Activated CD4-positive, CD25-positive, alpha-beta regulatory T cell (primary cell): ENCODE measurements around the gene MAPT.

Experiments
- DNase-seq, 4 experiments: peaks; one replicate each; lab custom pipeline; 2025; lab: John Stamatoyannopoulos, UW

Gene MAPT

DNA sequence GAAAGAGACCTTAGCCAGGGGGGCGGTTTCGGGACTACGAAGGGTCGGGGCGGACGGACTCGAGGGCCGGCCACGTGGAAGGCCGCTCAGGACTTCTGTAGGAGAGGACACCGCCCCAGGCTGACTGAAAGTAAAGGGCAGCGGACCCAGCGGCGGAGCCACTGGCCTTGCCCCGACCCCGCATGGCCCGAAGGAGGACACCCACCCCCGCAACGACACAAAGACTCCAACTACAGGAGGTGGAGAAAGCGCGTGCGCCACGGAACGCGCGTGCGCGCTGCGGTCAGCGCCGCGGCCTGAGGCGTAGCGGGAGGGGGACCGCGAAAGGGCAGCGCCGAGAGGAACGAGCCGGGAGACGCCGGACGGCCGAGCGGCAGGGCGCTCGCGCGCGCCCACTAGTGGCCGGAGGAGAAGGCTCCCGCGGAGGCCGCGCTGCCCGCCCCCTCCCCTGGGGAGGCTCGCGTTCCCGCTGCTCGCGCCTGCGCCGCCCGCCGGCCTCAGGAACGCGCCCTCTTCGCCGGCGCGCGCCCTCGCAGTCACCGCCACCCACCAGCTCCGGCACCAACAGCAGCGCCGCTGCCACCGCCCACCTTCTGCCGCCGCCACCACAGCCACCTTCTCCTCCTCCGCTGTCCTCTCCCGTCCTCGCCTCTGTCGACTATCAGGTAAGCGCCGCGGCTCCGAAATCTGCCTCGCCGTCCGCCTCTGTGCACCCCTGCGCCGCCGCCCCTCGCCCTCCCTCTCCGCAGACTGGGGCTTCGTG is at the start of gene MAPT:
TSS of gene MAPT (plus strand) at position 533 of the 763 bp plus-strand sequence. CDS start 67,784 bp downstream, outside the sequence.
- peak; percentile 56 to 64 (median 59) for DNase-seq

DNA sequence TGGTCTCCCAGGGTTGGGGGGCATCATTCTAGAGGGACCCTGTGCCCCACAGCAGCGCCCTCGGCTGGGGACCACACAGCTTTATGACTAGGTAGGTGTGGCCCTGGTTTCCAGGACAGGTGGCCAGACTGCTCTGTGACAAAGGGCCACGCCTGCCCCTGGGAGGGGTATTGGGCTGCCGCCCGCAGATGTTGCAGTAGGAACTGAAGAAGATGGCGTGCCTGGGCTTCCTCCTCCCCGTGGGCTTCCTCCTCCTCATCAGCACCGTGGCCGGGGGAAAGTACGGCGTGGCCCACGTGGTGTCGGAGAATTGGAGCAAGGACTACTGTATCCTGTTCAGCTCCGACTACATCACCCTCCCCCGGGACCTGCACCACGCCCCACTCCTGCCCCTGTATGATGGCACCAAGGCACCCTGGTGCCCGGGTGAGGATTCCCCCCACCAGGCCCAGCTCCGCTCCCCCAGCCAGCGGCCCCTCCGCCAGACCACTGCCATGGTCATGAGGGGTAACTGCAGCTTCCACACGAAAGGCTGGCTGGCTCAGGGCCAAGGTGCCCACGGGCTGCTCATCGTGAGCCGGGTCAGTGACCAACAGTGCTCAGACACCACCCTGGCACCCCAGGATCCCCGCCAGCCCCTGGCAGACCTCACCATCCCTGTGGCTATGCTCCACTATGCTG is 49.5 kb upstream of the MAPT start, which contains the start of gene SPPL2C:
TSS of gene SPPL2C (plus strand) at position 187 of the 681 bp plus-strand sequence. CDS start at position 213, 26 bp downstream.
- DNase-seq: no peak

DNA sequence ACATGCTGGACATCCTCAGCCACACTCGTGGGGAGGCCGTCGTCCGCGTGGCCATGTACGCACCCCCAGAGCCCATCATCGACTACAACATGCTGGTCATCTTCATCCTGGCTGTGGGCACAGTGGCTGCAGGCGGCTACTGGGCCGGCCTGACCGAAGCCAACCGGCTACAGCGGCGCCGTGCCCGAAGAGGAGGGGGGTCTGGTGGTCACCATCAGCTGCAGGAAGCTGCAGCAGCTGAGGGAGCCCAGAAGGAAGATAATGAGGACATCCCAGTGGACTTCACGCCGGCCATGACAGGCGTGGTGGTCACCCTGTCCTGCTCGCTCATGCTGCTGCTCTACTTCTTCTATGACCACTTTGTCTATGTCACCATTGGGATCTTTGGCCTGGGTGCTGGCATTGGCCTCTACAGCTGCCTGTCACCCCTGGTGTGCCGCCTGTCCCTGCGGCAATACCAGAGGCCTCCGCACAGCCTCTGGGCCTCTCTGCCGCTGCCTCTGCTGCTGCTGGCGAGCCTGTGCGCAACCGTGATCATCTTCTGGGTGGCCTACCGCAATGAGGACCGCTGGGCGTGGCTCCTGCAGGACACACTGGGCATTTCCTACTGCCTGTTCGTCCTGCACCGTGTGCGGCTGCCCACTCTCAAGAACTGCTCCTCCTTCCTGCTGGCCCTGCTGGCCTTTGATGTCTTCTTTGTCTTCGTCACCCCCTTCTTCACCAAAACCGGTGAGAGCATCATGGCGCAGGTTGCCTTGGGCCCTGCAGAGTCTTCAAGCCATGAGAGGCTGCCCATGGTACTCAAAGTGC is 48.8 kb upstream of the MAPT start:
- DNase-seq: no peak

- no peak for DNase-seq
Observed at GRCh38 chr17:45846223-45846622, 48.1 kb upstream of the MAPT start.

DNA sequence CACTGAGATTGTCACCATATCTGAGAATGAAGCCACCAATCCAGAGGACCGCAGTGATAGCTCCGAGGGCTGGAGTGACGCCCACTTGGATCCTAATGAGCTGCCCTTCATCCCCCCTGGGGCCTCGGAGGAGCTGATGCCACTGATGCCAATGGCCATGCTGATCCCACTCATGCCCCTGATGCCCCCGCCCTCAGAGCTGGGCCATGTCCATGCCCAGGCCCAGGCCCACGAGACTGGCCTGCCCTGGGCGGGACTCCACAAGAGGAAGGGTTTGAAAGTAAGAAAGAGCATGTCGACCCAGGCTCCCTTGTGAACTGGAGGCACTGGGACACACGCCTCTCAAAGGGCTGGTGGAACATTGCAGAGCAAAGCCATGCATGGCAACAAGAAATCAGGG is 47.7 kb upstream of the MAPT start:
- no peak for DNase-seq

DNA sequence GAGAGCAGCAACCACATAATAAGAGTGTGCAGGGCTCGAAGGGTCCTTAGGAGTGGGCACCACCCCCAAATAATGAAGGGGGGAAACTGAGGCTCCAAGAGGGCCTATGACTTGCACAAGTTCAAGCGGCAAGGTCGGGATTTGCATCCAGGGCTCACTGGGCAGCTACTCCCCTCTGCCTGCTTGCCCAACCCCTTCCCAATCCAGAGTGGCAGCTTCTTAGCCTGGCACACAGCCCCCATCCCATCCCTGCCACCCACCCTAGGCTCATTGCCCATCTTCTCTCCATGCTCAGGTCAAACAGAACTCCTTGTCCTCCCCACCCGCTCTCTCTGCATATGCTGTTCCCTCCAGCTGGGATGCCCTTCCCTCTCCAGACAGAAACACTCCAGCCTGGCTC is 47.3 kb upstream of the MAPT start:
- DNase-seq: no peak

DNA sequence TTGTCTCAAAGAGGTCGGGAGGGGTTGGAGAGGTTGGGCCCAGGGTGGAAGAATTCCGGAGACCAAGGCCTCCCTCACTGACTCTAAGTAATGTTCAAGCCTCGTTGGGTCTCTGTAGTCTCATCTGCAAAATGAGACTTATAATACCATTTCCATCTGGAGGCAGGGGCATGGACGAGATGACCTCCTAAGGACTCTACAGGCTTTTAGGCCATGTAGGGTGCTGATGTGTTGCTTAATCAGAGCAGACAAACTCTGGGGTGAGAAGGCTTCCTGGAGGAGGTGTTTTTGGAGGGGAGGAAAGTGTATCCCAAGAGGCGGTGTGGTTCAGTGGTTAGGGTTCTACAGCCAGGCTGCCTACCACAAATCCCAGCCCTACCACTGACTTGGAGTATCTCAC is 46.6 kb upstream of the MAPT start:
- DNase-seq: no peak

DNA sequence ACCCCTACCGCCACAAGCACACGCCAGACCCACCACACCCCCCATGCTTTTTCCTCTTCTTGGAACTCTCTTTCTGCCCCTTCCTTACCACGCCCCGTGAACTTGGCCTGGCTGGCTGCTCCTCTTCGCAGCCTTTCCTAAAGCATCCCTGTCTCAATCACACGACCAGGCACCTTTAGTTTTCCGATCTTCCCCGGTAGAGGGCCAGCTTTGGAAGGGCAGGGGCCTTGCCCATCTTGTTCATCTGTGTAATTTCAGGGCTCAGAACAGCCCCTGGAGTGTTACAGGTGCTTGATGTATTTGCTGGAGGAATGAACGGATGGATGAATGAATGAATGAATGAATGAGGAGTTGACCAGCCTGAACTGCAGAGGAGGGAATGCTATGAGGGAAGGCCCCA is 45.9 kb upstream of the MAPT start:
- no peak for DNase-seq

DNA sequence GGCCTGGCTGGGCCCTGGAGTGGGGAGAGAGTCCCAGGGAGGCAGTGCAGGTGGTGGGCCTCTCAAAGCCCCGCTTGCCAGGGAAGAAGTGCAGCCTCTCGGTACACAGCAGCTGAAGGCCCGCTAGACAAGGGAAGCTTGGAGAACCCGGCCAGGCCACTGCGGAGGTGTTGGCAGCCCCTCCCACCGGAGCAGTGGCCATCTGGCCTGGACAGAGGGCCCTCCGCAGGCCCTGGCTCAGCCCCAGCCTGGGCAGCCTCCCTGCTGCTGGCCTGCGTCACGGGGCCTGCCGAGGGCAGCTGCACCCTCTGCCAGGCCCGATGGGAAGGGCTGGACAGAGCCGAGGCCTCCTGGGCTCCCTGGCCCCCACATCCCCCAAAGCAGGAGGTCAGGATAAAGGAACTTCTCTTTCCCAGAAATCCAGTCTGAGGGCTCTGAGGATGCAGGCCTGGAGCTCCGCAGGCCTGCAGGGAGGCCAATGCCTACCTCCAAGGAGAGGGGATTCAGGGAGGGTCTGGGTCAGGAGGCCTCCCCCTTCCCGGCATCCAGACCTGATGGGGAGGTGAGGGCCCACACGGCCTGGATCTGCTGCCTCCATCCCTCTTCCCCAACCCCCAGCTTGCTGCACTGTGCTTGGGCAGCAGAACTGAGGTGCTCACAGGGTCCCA is 45.4 kb upstream of the MAPT start:
- no peak for DNase-seq

- no peak for DNase-seq
Observed at GRCh38 chr17:45849536-45849990, 44.8 kb upstream of the MAPT start.

- DNase-seq: no peak
Observed at GRCh38 chr17:45850011-45850410, 44.3 kb upstream of the MAPT start.

DNA sequence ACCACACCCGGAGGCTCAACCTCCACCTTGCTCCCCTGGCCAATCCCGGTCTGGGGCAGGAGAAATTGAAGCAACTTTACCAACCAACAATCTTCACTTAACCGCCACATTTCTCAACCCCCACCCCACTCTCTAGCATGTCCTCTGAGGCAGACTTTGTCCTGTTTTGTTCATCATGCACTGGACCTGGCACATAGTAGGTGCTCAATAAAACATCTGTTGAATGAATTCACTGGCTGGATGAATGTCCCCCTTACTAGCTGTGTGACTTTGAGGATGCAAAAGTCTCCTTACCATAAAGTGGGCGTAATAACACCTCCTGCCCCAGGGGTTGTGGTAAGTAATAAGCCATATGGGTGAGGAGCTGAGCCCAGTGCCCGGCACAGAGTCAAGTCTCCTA is 43.9 kb upstream of the MAPT start:
- no peak for DNase-seq

DNA sequence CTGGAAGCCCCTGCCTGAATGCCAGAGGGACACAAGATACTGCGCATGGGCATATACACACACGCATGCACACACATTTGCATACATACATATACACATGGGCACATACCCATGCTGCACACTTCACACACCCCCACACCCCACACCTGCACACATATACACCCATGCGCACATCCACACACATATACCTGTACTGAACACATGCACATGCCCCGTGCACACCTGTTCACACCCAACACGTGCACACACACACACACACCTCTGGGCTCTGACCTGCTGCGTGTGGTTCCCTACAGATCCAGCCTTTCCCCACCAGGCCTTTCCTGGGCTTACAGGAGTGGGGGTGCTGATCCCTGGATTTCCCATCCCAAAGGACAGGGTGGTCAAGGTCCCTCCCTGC is 43.3 kb upstream of the MAPT start:
- no peak for DNase-seq

GRCh38 chr17:45851464-45851863 is 42.9 kb upstream of the MAPT start:
- no peak for DNase-seq

DNA sequence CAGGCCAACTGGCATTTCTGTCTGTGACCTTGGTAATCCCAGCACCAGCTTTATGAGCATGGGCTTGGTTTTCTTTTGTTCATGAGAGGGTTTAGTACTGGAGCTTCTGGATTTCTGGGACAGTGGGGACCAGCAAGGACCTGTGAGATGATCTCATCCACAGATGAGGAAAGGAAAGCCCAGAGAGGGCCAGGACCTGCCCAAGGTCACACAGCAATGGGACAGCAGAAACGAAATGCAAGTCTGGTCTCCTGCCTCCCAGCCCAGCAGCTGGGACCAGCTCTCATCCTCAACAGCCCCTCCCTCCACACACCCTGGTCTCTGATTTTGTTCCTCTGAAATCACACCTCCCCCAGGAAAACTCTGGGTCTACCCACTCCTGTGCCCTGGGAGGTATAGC is 42.5 kb upstream of the MAPT start:
- no peak for DNase-seq

- DNase-seq: peak in 3 of 4 experiments; percentile 21 to 37 (median 23)
Observed at GRCh38 chr17:45852535-45853297, 41.6 kb upstream of the MAPT start.

DNA sequence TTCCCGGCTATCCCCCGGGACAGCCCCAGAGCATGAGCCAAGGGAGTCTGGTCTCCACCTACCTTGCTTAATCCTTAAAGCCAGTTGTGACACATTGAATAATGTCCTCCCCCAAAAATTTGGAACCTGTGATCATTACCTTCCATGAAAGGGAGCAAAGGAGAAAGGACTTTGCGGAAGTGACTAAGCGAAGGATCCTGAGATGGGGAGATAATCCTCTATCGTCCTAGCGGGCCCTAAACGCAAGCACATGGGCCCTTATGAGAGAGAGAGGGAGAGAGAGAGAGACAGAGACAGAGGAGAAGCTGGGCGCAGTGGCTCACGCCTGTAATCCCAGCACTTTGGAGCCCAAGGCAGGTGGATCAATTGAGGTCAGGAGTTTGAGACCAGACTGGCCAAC is 40.1 kb upstream of the MAPT start:
- no peak for DNase-seq

DNA sequence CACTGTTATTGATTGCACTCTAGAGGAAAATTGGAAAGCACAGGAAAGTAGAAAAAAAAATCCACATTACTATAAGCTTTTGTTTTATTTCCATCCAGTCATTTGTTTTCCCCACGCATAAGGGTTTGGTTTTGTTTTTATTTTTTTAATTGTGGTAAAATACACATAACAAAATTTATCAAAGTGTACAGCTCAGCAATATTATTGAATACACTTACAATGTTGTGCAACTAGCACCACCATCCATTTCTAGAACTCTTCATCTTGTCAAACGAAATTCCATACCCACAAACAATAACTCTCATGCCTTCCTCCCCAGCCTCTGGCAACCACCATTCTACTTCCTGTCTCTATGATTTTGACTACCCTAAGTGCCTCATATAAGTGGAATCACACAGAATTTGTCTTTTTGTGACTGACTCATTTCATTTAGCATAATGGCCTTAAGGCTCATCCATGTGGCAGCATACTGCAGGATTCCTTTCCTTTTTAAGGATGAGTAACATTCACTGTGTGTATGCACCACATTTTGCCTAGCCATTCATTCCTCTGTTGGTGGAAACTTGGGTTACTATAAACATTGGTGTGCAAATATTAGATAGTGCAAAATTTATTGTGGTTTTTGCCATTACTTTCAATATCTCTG is 38.5 kb upstream of the MAPT start:
- DNase-seq: no peak

- no peak for DNase-seq
Observed at GRCh38 chr17:45857977-45858708, 36.2 kb upstream of the MAPT start.

- DNase-seq: no peak
Observed at GRCh38 chr17:45861165-45861564, 33.2 kb upstream of the MAPT start.
